A673 (cell line): Measurements from ENCODE around the gene EPHB4.

Source experiments
- EZH2 ChIP-seq: fragments of 200-600 bp; sonication (generic); IDR thresholded peaks from 2 replicates; pipeline ENCODE4 v1.6.1; 2017; ENCODE audit warnings: borderline replicate concordance, low read depth, mild to moderate bottlenecking, mixed read lengths, antibody characterized with exemption, low read length; ENCODE audit not compliant: poor library complexity, severe bottlenecking
- TF ChIP-seq, protein P1 (sequence below): fragments of 300-800, 200-600 bp; sonication (generic); conservative IDR thresholded peaks from 2 replicates; pipeline ENCODE4 v1.5.1; 2017; ENCODE audit warnings: low read depth, mild to moderate bottlenecking, antibody characterized with exemption, low read length, moderate library complexity, mixed read lengths

DNA sequence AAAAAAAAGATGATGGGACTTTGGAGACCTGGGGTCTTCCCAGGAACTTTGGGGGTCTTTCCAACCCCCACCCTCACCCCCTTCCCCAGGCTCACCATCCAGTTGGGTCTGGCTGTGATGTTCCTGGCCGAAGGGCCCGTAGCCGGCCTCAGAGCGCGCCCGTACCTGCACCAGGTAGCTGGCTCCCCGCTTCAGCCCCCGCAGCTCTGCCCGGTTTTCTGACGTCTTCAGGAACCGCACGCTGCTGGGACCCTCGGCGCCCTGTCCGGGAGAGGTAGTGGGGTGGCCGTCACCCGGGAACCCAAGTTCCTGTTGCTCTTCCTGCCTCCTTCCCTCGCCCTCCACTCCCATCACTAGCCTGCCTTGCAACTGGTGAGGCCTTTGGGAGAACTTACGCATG is 10.2 kb downstream of the EPHB4 start:
- TF ChIP-seq, protein P1, sequence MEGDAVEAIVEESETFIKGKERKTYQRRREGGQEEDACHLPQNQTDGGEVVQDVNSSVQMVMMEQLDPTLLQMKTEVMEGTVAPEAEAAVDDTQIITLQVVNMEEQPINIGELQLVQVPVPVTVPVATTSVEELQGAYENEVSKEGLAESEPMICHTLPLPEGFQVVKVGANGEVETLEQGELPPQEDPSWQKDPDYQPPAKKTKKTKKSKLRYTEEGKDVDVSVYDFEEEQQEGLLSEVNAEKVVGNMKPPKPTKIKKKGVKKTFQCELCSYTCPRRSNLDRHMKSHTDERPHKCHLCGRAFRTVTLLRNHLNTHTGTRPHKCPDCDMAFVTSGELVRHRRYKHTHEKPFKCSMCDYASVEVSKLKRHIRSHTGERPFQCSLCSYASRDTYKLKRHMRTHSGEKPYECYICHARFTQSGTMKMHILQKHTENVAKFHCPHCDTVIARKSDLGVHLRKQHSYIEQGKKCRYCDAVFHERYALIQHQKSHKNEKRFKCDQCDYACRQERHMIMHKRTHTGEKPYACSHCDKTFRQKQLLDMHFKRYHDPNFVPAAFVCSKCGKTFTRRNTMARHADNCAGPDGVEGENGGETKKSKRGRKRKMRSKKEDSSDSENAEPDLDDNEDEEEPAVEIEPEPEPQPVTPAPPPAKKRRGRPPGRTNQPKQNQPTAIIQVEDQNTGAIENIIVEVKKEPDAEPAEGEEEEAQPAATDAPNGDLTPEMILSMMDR, result no peak
- no peak for TF ChIP-seq EZH2
